ENCODE measurements around the gene HYOU1.

- no peak for TF ChIP-seq CTCF (IDR thresholded peaks at IDR 0.05; ENCODE audit: low read length)
- TF ChIP-seq EZH2 (IDR thresholded peaks at IDR 0.05; ENCODE audit: borderline replicate concordance, low read length): no peak
These were observed 18.1 kb downstream of the HYOU1 start for GRCh38 chr11:119038884-119039283.

Measured in OCI-LY1 (cell line).